ENCODE data around the gene SCCPDH.

The SCCPDH gene

GRCh38 chr1:246724731-246725095, 504 bp downstream of the SCCPDH start:
- peaks cover 37% of the 10 kb centered on the region for H3K36me3 ChIP-seq (ENCODE audit: insufficient read depth, low read length)
- H4K20me1 ChIP-seq (ENCODE audit: insufficient read depth, low read length), result no peaks in the 10 kb centered on the region
- H3K9ac ChIP-seq (ENCODE audit: low read length), result peak overlapping the region; percentile 96
- H3K4me3 ChIP-seq (ENCODE audit: low read depth, low read length, poor library complexity, severe bottlenecking), result peak overlapping the region; percentile 95
- peak overlapping the region; percentile 74 for H3K4me2 ChIP-seq (ENCODE audit: low read length)
- no peaks in the 10 kb centered on the region for H3K27me3 ChIP-seq (ENCODE audit: insufficient read depth, low read length)
- peaks cover 4% of the 10 kb centered on the region for H3K9me3 ChIP-seq (ENCODE audit: low read length)
- H3K4me1 ChIP-seq (ENCODE audit: insufficient read depth, low read length, severe bottlenecking), result peaks cover 19% of the 10 kb centered on the region
- no peaks in the 10 kb centered on the region for H3K9me2 ChIP-seq (ENCODE audit: low read depth, low read length)
- H3K27ac ChIP-seq (ENCODE audit: low read depth, low read length, poor library complexity, severe bottlenecking), result peak overlapping the region; percentile 50
- peaks cover 10% of the 10 kb centered on the region; the same call in 1 of the 2 replicates for H3K79me2 ChIP-seq (ENCODE audit: insufficient read depth, low read length)
- peak overlapping the region; percentile 61; the same call in 1 of the 2 replicates for H2AFZ ChIP-seq (ENCODE audit: low read length)
- no peak for TF ChIP-seq EZH2 (IDR thresholded peaks at IDR 0.05; ENCODE audit: borderline replicate concordance, low read length)
- H3F3A ChIP-seq (ENCODE audit: insufficient read depth, low read length), result no peaks in the 10 kb centered on the region

GRCh38 chr1:246725191-246725590, 982 bp downstream of the SCCPDH start:
- Histone ChIP-seq H3K27me3 (ENCODE audit: insufficient read depth, low read length) (no peaks in the 10 kb centered on the region), H3K27ac (ENCODE audit: low read depth, low read length, poor library complexity, severe bottlenecking) (peak overlapping the region; percentile 50), H3K79me2 (ENCODE audit: insufficient read depth, low read length) (peaks cover 10% of the 10 kb centered on the region; the same call in 1 of the 2 replicates), H3K36me3 (ENCODE audit: insufficient read depth, low read length) (peaks cover 42% of the 10 kb centered on the region), H3F3A (ENCODE audit: insufficient read depth, low read length) (no peaks in the 10 kb centered on the region), H2AFZ (ENCODE audit: low read length) (0 out of 2 replicates have a peak overlapping the region, but pooled peaks have one; percentile 2), H3K9me3 (ENCODE audit: low read length) (peaks cover 4% of the 10 kb centered on the region), H3K9me2 (ENCODE audit: low read depth, low read length) (no peaks in the 10 kb centered on the region), H3K9ac (ENCODE audit: low read length) (peak overlapping the region; percentile 96), H3K4me1 (ENCODE audit: insufficient read depth, low read length, severe bottlenecking) (peaks cover 19% of the 10 kb centered on the region), H3K4me2 (ENCODE audit: low read length) (peak overlapping the region; percentile 74), H3K4me3 (ENCODE audit: low read depth, low read length, poor library complexity, severe bottlenecking) (peak overlapping the region; percentile 95), H4K20me1 (ENCODE audit: insufficient read depth, low read length) (no peaks in the 10 kb centered on the region)
- TF ChIP-seq CTCF (IDR thresholded peaks at IDR 0.05; ENCODE audit: low read length), result no peak
- TF ChIP-seq EZH2 (IDR thresholded peaks at IDR 0.05; ENCODE audit: borderline replicate concordance, low read length), result no peak

- Histone ChIP-seq H3K4me3 (ENCODE audit: low read depth, low read length, poor library complexity, severe bottlenecking) (no peak overlapping the region), H3K9me2 (ENCODE audit: low read depth, low read length) (no peaks in the 10 kb centered on the region), H4K20me1 (ENCODE audit: insufficient read depth, low read length) (no peaks in the 10 kb centered on the region), H2AFZ (ENCODE audit: low read length) (no peak overlapping the region), H3K79me2 (ENCODE audit: insufficient read depth, low read length) (peaks cover 10% of the 10 kb centered on the region; the same call in 1 of the 2 replicates), H3K27me3 (ENCODE audit: insufficient read depth, low read length) (no peaks in the 10 kb centered on the region), H3K4me2 (ENCODE audit: low read length) (peak overlapping the region; percentile 74; the same call in 1 of the 2 replicates), H3F3A (ENCODE audit: insufficient read depth, low read length) (no peaks in the 10 kb centered on the region), H3K4me1 (ENCODE audit: insufficient read depth, low read length, severe bottlenecking) (peaks cover 19% of the 10 kb centered on the region), H3K9me3 (ENCODE audit: low read length) (peaks cover 4% of the 10 kb centered on the region), H3K27ac (ENCODE audit: low read depth, low read length, poor library complexity, severe bottlenecking) (no peak overlapping the region), H3K9ac (ENCODE audit: low read length) (no peak overlapping the region), H3K36me3 (ENCODE audit: insufficient read depth, low read length) (peaks cover 53% of the 10 kb centered on the region)
- TF ChIP-seq CTCF (IDR thresholded peaks at IDR 0.05; ENCODE audit: low read length) (no peak), EZH2 (IDR thresholded peaks at IDR 0.05; ENCODE audit: borderline replicate concordance, low read length) (no peak)
Observed at GRCh38 chr1:246726255-246726679, 2.1 kb downstream of the SCCPDH start.

GRCh38 chr1:246726881-246727280, 2.7 kb downstream of the SCCPDH start:
- Histone ChIP-seq H2AFZ (ENCODE audit: low read length) (no peak overlapping the region), H3K4me1 (ENCODE audit: insufficient read depth, low read length, severe bottlenecking) (peaks cover 19% of the 10 kb centered on the region), H3K79me2 (ENCODE audit: insufficient read depth, low read length) (peaks cover 10% of the 10 kb centered on the region; the same call in 1 of the 2 replicates), H3K4me3 (ENCODE audit: low read depth, low read length, poor library complexity, severe bottlenecking) (no peak overlapping the region), H4K20me1 (ENCODE audit: insufficient read depth, low read length) (no peaks in the 10 kb centered on the region), H3K9me3 (ENCODE audit: low read length) (peaks cover 4% of the 10 kb centered on the region), H3K4me2 (ENCODE audit: low read length) (no peak overlapping the region), H3K9ac (ENCODE audit: low read length) (no peak overlapping the region), H3K36me3 (ENCODE audit: insufficient read depth, low read length) (peaks cover 59% of the 10 kb centered on the region), H3K9me2 (ENCODE audit: low read depth, low read length) (no peaks in the 10 kb centered on the region), H3K27me3 (ENCODE audit: insufficient read depth, low read length) (no peaks in the 10 kb centered on the region), H3F3A (ENCODE audit: insufficient read depth, low read length) (no peaks in the 10 kb centered on the region), H3K27ac (ENCODE audit: low read depth, low read length, poor library complexity, severe bottlenecking) (no peak overlapping the region)
- TF ChIP-seq CTCF (IDR thresholded peaks at IDR 0.05; ENCODE audit: low read length) (no peak), EZH2 (IDR thresholded peaks at IDR 0.05; ENCODE audit: borderline replicate concordance, low read length) (no peak)
